HCT116 (cell line): ENCODE measurements around the gene PGR. TPM values are rescaled to one million over a fixed set of nuclear protein-coding genes. Genes with fewer than 3 reads are reported as not detected.

ENCODE experiments used
- ATAC-seq: fragments of 200-7000 bp; cut with Tn5 transposase; 2 replicates; pipeline ENCODE4 v1.9.1; 2020; ENCODE audit warnings: mild to moderate bottlenecking, moderate library complexity
- BruUV-seq: library from RNA; stranded (reverse); fragments of 400-500 nt; replicated peaks from 2 replicates; lab custom pipeline; 2021; lab: Mats Ljungman, UMichigan
- CTCF ChIA-PET: fragments of 300-600 bp; sonication (Branson Sonifier 250); formaldehyde crosslinking; loops from one replicate; lab custom pipeline; 2021; ENCODE audit warnings: antibody characterized with exemption; lab: Charles Lee
- POLR2A ChIA-PET: fragments of 300-600, 350-600 bp; sonication (Branson Sonifier 250); formaldehyde crosslinking; loops from one replicate; lab custom pipeline; 2021; ENCODE audit warnings: antibody characterized with exemption; lab: Charles Lee
- RAD21 ChIA-PET, 2 experiments: fragments of 300-600 bp; sonication (Branson Sonifier 250); formaldehyde crosslinking; loops; one replicate each; lab custom pipeline; 2023; ENCODE audit warnings: low total read pairs in 2 of 2; ENCODE audit not compliant: uncharacterized antibody in 2 of 2, unreplicated experiment in 2 of 2, low non-redundant PET in 1 of 2; lab: Charles Lee
- DNase-seq: peaks from one replicate; pipeline ENCODE4 v3.0.0-alpha.2; 2010; ENCODE audit warnings: low read depth, low spot score
- H2AFZ ChIP-seq: fragments of 200-600 bp; shearing (Covaris generic), sonication (generic); 2 replicates; pipeline ENCODE4 v1.6.1; 2017; ENCODE audit warnings: low read depth, mixed run types, mixed read lengths, antibody characterized with exemption, low read length; ENCODE audit not compliant: poor library complexity, severe bottlenecking
- H3K27ac ChIP-seq: 2 replicates; pipeline ENCODE4 v1.5.1; 2012; ENCODE audit warnings: low read depth, low read length
- H3K27me3 ChIP-seq: fragments of 200-600 bp; sonication (generic); 2 replicates; pipeline ENCODE4 v1.6.1; 2016; ENCODE audit warnings: mixed run types, low read length, mixed read lengths; ENCODE audit not compliant: insufficient read depth
- H3K36me3 ChIP-seq, 2 experiments: fragments of 200-500 bp in 1 of 2; fragments of 200-600 bp in 1 of 2; sonication (Bioruptor generic) in 1 of 2; sonication (generic) in 1 of 2; 2 replicates each; pipeline versions ENCODE4 v1.5.1 to v1.6.1; 2014 to 2016; ENCODE audit warnings: low read length in 2 of 2, inconsistent platforms in 1 of 2, mixed read lengths in 1 of 2, mixed run types in 1 of 2; ENCODE audit not compliant: insufficient read depth in 2 of 2, control insufficient read depth in 1 of 2
- H3K4me1 ChIP-seq, 2 experiments: fragments of 200-600 bp in 1 of 2; sonication (generic) in 1 of 2; 2 replicates each; pipeline versions ENCODE4 v1.5.1 to v1.6.1; 2012 to 2017; ENCODE audit warnings: low read length in 2 of 2, inconsistent platforms in 1 of 2, mild to moderate bottlenecking in 1 of 2, mixed read lengths in 1 of 2, mixed run types in 1 of 2, moderate library complexity in 1 of 2; ENCODE audit not compliant: insufficient read depth in 2 of 2, control insufficient read depth in 1 of 2
- H3K4me2 ChIP-seq: fragments of 200-600 bp; sonication (generic); 2 replicates; pipeline ENCODE4 v1.6.1; 2017; ENCODE audit warnings: mixed run types, low read length, mixed read lengths
- H3K4me3 ChIP-seq, 2 experiments: fragments of 200-600 bp in 1 of 2; sonication (generic) in 1 of 2; replicated peaks in 1 of 2; 2 replicates each; pipeline ENCODE4 v1.5.1; 2011 to 2016; ENCODE audit warnings: low read length in 2 of 2, control low read depth in 1 of 2, low read depth in 1 of 2, mild to moderate bottlenecking in 1 of 2, mixed read lengths in 1 of 2, mixed run types in 1 of 2
- H3K79me2 ChIP-seq: fragments of 200-600 bp; sonication (generic); 2 replicates; pipeline ENCODE4 v1.6.1; 2017; ENCODE audit warnings: mild to moderate bottlenecking, mixed run types, low read length, moderate library complexity, mixed read lengths; ENCODE audit not compliant: insufficient read depth
- H3K9ac ChIP-seq: fragments of 200-600 bp; sonication (generic); 2 replicates; pipeline ENCODE4 v1.6.1; 2016; ENCODE audit warnings: low read length, mixed read lengths
- H3K9me2 ChIP-seq: fragments of 200-600 bp; sonication (generic), shearing (Covaris generic); 2 replicates; pipeline ENCODE4 v1.6.1; 2017; ENCODE audit warnings: mixed run types, mild to moderate bottlenecking, moderate library complexity; ENCODE audit not compliant: insufficient read depth
- H3K9me3 ChIP-seq, 2 experiments: fragments of 200-500 bp in 1 of 2; fragments of 200-600 bp in 1 of 2; sonication (Bioruptor generic) in 1 of 2; sonication (generic) in 1 of 2; 2 replicates each; pipeline ENCODE4 v1.6.1; 2014 to 2017; ENCODE audit warnings: low read length in 2 of 2, mixed read lengths in 2 of 2, inconsistent platforms in 1 of 2, low read depth in 1 of 2, mild to moderate bottlenecking in 1 of 2, mixed run types in 1 of 2, moderate library complexity in 1 of 2; ENCODE audit not compliant: control insufficient read depth in 1 of 2, insufficient read depth in 1 of 2
- H4K20me1 ChIP-seq: fragments of 200-600 bp; sonication (generic), shearing (Covaris generic); 2 replicates; pipeline ENCODE4 v1.6.1; 2017; ENCODE audit warnings: mixed run types, mild to moderate bottlenecking, moderate library complexity; ENCODE audit not compliant: insufficient read depth
- CBX3 ChIP-seq: IDR thresholded peaks from 2 replicates; pipeline ENCODE4 v1.6.1; 2012; ENCODE audit warnings: low read depth
- CEBPB ChIP-seq: IDR thresholded peaks from 2 replicates; pipeline ENCODE4 v1.6.1; 2012; ENCODE audit warnings: low read depth
- ELF1 ChIP-seq: IDR thresholded peaks from 2 replicates; pipeline ENCODE4 v1.6.1; 2012; ENCODE audit warnings: low read depth, borderline replicate concordance
- EZH2 ChIP-seq: fragments of 200-600 bp; sonication (generic); IDR thresholded peaks from 2 replicates; pipeline ENCODE4 v1.6.1; 2017; ENCODE audit warnings: antibody characterized with exemption, mixed run types
- POLR2A ChIP-seq: IDR thresholded peaks from 2 replicates; pipeline ENCODE4 v1.7.0; 2011; ENCODE audit warnings: borderline replicate concordance; ENCODE audit not compliant: insufficient read depth, insufficient read length; ENCODE audit errors: extremely low read depth
- REST ChIP-seq: IDR thresholded peaks from 2 replicates; pipeline ENCODE4 v1.6.1; 2012; ENCODE audit warnings: low read depth
- SIN3A ChIP-seq: IDR thresholded peaks from 2 replicates; pipeline ENCODE4 v1.6.1; 2012; ENCODE audit warnings: low read depth
- SP1 ChIP-seq: IDR thresholded peaks from 2 replicates; pipeline ENCODE4 v1.6.1; 2012; ENCODE audit warnings: low read depth
- SRF ChIP-seq: IDR thresholded peaks from 2 replicates; pipeline ENCODE4 v1.6.1; 2012; ENCODE audit warnings: low read depth
- TCF7L2 ChIP-seq: IDR thresholded peaks from 2 replicates; pipeline ENCODE4 v1.7.0; 2011; ENCODE audit warnings: borderline replicate concordance, inconsistent platforms; ENCODE audit not compliant: insufficient read depth, insufficient read length; ENCODE audit errors: extremely low read depth
- YY1 ChIP-seq: IDR thresholded peaks from 2 replicates; pipeline ENCODE4 v1.6.1; 2011; ENCODE audit warnings: low read length, low read depth, moderate library complexity, mild to moderate bottlenecking; ENCODE audit not compliant: insufficient replicate concordance; ENCODE audit errors: extremely low read depth
- intact Hi-C: fragments of 100-400 bp; cut with micrococcal nuclease; formaldehyde crosslinking; loops from 2 replicates; pipeline ENCODE4 v1.10.0; 2022
- total RNA-seq: library from RNA; stranded (reverse); gene quantifications from one replicate; pipeline ENCODE4 v1.2.1, GENCODE V29; 2021; ENCODE audit not compliant: unreplicated experiment

The PGR gene
- total RNA-seq, 1 experiment from 2014 or later: not detected

DNA sequence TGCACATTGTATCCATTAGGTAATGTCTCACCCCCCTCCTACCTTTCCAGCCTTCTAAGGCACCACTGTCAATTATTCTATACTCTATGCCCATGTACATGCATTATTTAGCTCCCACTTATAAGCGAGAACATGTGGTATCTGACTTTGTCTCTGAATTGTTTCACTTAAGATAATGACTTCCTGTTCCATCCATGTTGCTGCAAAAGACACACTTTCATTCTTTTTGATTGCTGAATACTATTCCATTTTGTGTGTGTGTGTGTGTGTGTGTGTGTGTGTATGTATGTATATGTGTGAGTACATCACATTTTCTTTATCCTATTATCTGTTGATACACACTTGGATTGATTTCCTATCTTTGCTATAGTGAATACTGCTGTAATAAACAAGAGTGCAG lies 84.2 kb downstream of the PGR start:
- no peaks in the 10 kb centered on the region for H3K27me3 ChIP-seq

More for the DNA sequence above, 84.2 kb downstream of the PGR start:
- Histone ChIP-seq H4K20me1 (no peaks in the 10 kb centered on the region), H3K27ac (no peak overlapping the region), H3K9me3 (no peaks in the 10 kb centered on the region), H3K36me3 (no peaks in the 10 kb centered on the region), H3K4me3 (no peak overlapping the region), H3K9ac (no peak overlapping the region), H3K79me2 (no peaks in the 10 kb centered on the region), H3K9me2 (no peaks in the 10 kb centered on the region), H3K4me1 (no peaks in the 10 kb centered on the region), H3K4me2 (no peak overlapping the region), H2AFZ (no peak overlapping the region)
- ATAC-seq: no peak
- POLR2A ChIA-PET: no interaction called here
- RAD21 ChIA-PET: no interaction called here
- DNase-seq: no peak
- no TSS peak for BruUV-seq
- no peak for TF ChIP-seq EZH2
- TF ChIP-seq CBX3: no peak
- TF ChIP-seq SIN3A: no peak
- no peak for TF ChIP-seq SRF
- no peak for TF ChIP-seq SP1
- TF ChIP-seq ELF1: no peak
- no peak for TF ChIP-seq POLR2A
- no peak for TF ChIP-seq REST
- TF ChIP-seq YY1: no peak
- TF ChIP-seq TCF7L2: no peak
- no peak for TF ChIP-seq CEBPB
- intact Hi-C loops: no loop called here
- CTCF ChIA-PET: no interaction called here
